ENCODE data around the gene FGF2. TPM values are rescaled to one million over a fixed set of nuclear protein-coding genes. Genes with fewer than 3 reads are reported as not detected.
"Not testable (repeated sequence)": the region's sequence is repeated elsewhere in the genome, so short reads cannot be mapped to it uniquely, and the experiment has no call there.

Gene FGF2
- total RNA-seq, 1 donor from 2014 or later = 5.5 TPM

DNA sequence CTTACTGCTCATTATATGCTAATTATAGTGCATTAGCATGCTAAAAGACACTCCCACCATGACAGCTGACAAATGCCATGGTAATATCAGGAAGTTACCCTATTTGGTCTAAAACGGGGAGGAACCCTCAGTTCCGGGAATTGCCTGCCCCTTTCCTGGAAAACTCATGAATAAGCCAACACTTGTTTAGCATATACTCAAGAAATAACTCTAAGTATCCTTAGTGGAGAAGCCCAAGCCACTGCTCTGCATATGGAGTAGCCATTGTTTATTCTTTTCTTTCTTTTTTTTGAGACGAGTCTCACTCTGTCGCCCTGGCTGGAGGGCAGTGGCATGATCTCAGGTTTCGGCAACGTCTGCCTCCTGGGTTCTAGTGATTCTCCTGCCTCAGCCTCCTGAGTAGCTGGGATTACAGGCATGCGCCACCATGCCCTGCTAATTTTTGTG lies 80.3 kb downstream of the FGF2 start:
- no peak for DNase-seq (ENCODE audit: missing footprints)
- intact Hi-C loops (cut with DNase I) = no loop called here
- no peak for ATAC-seq

DNA sequence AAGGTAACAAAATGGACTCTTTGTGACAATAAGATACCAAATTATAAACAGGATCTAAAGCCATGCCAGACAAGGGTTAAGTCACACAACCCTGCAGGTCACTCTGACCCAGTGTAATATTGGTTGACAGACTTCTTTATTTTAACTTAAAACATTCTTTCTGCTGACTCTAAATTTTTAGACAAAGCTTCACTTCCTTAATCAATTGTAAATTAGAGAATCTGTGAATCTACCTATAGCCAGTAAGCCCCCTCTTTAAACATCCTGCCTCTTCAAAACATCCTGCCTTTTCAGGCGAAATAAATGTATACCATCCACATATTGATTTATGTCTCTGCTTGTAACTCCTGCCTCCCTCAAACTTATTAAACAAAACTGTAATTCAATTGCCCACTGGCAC lies 81.6 kb downstream of the FGF2 start:
- no peak for DNase-seq (ENCODE audit: missing footprints)
- ATAC-seq = no peak
- intact Hi-C loops (cut with DNase I) = no loop called here

DNA sequence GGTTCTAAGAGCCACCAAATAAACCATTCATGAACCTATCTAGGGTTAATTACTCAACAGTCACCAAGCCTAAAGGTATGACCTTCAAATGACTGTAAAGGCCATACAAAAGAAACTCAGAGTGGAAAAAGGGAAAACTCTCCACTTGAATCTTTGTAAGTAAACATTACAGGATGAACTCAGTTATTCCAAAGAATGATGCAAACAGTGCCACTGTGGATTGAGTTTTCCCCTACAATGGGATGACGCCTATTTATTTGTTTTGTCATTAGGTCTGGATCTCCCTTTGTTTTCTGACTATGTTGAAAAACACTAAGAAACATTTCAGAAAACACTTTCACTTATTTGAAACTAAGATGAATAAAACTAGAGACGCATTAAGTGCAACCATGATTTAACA lies 83.1 kb downstream of the FGF2 start:
- DNase-seq (ENCODE audit: missing footprints) (no peak), ATAC-seq (no peak)
- intact Hi-C loops (cut with DNase I) = loop anchor here (5.0 kb wide), 1 partner anchor 82 kb away; the partner anchor contains the start of gene FGF2

DNA sequence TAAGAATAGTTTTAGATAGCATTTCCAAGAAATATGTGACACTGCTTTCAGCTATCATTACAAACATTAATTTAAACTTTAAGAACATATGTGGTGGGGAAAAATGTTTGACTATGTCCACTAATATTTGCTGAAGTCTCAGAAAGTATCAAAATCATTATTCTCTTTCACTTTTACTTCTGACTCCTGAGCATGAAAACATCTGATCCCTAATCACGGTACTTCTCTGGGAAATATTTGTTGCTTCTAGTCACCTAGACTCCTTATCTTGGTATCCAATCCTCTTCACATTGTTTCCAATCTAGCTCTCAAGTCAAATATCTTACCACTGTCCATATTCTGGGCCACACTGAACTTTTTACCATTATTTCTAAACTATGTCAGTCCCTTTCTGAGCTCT lies 85.0 kb downstream of the FGF2 start:
- DNase-seq (ENCODE audit: missing footprints) = no peak
- intact Hi-C loops (cut with DNase I) = loop anchor here (5.0 kb wide), 1 partner anchor 84 kb away; the partner anchor contains the start of gene FGF2
- ATAC-seq = no peak

DNA sequence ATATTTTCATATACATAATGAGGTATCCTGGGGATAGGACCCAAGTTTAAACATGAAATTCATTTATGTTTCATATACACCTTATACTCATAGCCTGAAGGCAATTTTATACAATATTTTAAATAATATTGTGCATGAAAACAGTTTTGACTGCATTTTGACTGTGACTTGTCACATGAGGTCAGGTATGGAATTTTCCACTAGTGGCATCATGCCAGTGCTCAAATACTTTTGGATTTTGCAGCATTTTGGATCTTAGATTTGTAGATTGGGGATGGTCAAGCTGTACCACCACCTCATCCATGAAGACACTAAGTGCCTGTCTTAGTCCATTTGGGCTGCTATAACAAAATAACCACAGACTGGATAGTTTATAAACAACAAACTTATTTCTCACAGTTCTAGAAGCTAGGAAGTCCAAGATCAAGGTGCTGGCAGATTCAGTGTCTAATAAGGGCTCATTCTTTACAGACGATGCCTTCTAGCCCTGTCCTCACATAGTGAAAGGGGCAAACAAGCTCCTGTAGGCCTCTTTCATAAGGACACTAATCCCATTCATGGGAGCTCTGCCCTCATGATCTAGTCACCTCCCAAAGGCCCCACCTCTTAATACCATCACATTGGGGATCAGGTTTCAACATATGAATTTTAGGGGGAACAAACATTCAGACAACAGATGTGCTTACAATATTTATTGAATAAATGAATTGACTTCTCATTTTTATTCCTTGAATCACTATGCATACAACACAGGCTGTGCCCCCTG lies 86.4 kb downstream of the FGF2 start:
- intact Hi-C loops (cut with DNase I) = loop anchor here (5.0 kb wide), 1 partner anchor 86 kb away; the partner anchor contains the start of gene FGF2
- no peak for ATAC-seq
- DNase-seq (ENCODE audit: missing footprints) = no peak

DNA sequence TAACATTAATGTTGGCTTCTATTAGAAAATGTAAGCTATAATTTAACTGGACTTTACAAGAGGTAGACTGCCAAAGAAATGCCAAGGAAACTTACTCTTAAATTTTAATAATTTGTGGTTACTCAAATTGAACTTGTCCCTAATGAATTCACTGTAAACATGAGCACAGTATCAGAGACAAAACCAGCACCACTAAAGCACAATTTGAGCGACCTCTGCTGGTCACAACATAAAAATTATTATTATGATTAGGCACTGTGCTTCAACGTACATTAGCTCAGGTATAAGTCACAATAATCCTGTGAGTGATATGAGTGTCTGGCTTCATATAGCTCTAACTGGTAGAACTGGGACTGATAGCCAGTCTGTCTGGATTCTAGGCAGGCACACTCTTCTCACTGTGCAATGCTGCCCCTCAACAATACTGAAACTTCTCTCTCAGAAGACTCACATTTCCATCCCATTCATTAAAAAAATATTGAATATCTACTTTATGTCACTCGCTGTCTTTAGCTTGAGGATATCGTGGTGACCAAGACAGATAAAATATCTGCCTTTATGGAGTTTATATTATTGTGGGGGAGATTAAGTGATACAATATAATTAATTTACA lies 87.8 kb downstream of the FGF2 start:
- ATAC-seq (peak; percentile 60), DNase-seq (ENCODE audit: missing footprints) (no peak)
- intact Hi-C loops (cut with DNase I) = loop anchor here (2.0 to 5.0 kb wide), 2 partner anchors 87 to 156 kb away; partner anchors contain the start of gene FGF2

DNA sequence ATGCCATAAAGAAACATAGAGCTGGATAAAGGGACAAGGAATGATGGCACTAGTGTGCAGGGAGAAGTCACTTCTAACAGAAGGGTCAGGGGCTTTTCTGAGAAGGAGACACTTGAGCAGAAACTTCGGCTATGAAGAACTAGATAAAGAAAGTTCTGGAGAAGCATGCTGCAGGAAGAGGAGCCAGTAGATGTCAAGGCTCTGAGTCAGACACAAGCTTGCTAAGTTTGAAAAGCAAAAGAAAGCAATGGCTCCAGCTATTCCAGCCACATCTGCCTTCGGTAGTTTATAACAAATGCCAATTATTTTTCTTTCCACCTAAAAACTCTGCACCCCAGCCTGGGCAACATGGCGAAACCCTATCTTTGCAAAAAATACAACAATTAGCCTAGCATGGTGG lies 88.3 kb downstream of the FGF2 start:
- DNase-seq (ENCODE audit: missing footprints) (no peak), ATAC-seq (no peak)
- intact Hi-C loops (cut with DNase I) = loop anchor here (2.0 to 5.0 kb wide), 2 partner anchors 88 to 156 kb away; partner anchors contain the start of gene FGF2

DNA sequence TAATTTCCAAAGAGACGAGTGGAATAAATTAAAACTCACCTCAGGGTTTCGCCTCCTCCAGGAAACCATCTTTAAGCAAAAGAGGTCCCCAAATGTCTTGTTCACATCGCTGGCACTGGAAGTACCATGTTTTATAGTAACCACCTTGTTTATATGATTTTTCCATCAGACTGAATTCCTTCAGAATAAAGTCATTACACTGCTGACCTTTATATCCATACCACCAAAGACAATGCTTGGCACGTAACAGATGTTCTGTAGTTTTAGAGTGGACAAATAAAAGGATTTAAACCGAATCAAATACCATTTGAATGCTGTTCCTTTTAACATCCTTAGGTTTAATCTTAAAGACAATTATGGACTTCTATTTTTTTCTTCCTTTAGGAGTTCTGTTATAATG lies 91.1 kb downstream of the FGF2 start:
- DNase-seq (ENCODE audit: missing footprints) (no peak), ATAC-seq (no peak)
- intact Hi-C loops (cut with DNase I) = no loop called here

DNA sequence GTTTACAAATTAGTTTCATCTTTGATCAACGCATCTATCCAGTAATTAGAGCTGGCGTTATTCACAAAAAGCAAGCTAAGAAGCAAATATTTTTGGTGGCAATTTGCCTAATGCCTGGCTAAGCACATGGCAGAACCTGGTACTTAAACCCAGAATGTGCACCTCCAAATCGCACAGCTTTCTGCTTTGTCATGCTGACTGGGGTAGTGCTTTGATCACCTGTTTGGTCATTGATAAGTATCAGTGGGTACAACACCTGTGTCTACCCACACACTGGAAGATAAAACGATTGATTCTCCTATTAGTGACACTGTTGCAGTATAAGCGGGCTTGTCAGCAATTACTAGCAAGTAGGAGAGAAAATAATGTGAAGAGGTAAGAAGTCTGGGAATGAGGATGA lies 93.8 kb downstream of the FGF2 start:
- intact Hi-C loops (cut with DNase I) = loop anchor here (5.0 kb wide), 1 partner anchor 318 kb away; no protein-coding TSS in a partner anchor
- no peak for DNase-seq (ENCODE audit: missing footprints)
- no peak for ATAC-seq

DNA sequence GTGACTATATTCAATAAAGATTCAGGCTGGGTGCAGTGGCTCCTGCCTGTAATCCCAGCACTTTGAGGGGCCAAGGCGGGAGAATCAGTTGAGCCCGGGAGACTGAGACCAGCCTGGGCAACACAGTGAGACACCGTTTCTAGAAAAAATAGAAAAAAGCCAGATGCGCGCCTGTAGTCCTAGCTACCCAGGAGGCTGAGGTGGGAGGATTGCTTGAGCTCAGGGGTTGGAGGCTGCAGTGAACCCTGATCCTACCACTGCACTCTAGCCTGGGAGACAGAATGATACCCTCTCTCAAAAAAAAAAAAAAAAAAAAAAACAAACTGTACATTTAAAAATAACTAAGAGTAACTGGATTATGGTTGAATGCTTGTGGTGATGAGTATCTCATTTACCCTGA lies 94.7 kb downstream of the FGF2 start:
- ATAC-seq (no peak), DNase-seq (ENCODE audit: missing footprints) (no peak)
- intact Hi-C loops (cut with DNase I) = loop anchor here (5.0 kb wide), 1 partner anchor 319 kb away; no protein-coding TSS in a partner anchor

DNA sequence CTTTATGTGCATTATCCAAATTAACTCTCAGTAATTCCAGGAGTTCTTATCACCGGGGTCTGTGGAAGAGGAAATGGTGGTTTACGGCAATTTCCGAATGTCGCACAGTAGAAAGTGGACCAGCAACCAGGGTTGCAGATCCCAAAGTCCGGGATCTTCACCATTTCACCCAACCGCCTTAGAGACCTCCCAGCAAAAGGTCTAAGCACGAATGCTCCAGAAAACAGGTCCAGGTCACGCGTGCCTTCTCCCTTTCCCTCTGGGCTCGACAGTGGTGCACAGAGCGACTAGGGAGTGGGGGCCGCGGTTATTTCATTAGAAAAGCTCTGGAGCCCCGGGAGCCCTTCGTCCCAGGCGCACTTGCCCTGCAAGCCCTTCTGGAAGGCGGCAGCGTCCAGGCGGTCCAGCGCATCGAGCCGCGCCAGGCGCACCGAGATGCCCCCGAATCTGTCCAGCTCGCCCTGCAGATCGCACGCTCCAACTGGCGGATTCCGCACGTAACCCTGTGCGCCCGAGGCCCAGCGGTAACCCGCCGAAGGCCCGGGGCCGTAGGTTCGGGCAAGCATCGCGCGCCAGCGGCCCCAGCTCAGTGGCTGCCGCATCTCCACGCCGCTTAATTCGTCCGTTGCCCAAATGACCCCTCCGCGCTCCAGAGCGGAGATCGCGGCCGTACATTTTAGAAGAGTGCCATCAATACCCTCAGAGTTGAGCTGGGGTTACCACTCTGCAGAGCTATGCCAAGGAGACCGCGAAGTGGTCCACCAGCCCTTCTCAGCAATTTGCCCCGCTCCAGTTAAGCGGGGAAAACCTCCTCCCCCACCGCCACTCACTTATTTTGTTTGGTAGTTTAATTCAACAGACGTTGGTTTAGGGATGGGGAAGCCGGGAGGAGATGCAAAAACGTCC lies 95.6 kb downstream of the FGF2 start, which contains the start of gene NUDT6:
TSS of gene NUDT6 (minus strand) at position 627 of the 906 bp plus-strand sequence. CDS start at position 602, 25 bp downstream.
- peak; percentile 88 for DNase-seq (ENCODE audit: missing footprints)
- intact Hi-C loops (cut with DNase I) = loop anchor here (5.0 kb wide), 1 partner anchor 320 kb away; no protein-coding TSS in a partner anchor
- peak; percentile 95 for ATAC-seq

DNA sequence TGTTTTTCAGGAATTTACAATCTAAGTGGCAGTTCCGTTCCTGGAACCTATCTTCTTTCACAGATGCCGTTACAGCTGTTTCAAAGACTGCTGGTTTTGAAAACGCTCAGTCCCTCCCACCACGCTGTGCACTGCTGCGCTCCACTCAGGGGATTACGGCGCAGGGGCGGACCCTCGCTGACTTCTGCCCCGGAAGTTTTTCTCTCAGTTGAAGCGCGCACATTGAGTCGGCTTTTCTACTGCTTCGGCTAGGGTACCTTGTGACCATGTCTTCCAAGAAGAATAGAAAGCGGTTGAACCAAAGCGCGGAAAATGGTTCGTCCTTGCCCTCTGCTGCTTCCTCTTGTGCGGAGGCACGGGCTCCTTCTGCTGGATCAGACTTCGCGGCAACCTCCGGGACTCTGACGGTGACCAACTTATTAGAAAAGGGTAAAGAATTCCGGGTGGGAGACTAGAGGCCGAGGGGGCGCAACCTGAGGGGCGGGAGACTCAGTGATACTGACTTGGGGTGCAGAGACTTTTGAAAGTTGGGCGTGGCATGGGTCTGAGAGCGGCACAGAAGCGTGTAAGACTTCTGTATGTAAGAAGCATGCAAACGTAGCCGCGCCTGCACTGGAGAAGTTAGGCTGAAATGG lies 96.4 kb downstream of the FGF2 start:
- peak; percentile 88 for DNase-seq (ENCODE audit: missing footprints)
- ATAC-seq = peak; percentile 98
- intact Hi-C loops (cut with DNase I) = loop anchor here (5.0 kb wide), 1 partner anchor 321 kb away; no protein-coding TSS in a partner anchor

DNA sequence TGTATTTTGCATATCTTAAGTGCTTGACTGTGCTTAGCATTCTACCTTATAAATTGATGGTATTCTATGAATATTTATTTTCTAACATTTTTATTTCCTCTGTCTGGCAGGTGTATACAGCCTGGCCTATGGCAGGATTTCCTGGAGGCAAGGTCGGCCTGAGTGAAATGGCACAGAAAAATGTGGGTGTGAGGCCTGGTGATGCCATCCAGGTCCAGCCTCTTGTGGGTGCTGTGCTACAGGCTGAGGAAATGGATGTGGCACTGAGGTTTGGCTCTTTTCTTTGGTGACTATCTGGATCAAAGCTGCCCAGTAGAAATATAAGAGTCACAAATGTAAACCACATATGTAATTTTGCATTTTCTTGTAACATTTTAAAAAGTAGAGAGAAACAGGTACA lies 102.3 kb downstream of the FGF2 start:
- ATAC-seq = no peak
- intact Hi-C loops (cut with DNase I) = no loop called here

DNA sequence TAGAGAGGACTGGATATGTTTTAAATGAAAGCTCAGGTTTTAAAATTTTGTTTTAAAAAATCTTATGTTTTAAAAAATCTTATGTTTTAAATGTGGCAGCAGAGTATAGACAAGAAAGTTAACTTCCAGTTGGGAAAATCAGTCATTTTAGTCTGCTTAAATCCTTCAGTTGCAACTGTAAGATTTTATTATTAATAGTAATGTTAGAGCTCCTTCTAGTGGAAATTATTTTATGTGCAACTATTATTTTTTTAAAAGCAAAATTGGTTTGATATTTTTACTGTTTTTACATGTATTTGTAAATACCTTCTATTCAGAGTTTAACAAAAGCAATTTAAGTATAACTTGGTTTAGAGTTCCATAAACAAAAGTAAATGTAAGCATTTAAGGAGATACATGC lies 104.2 kb downstream of the FGF2 start:
- intact Hi-C loops (cut with DNase I) = no loop called here
- DNase-seq (ENCODE audit: missing footprints) (no peak), ATAC-seq (no peak)

More for the DNA sequence above, 102.3 kb downstream of the FGF2 start:
- no peak for DNase-seq (ENCODE audit: missing footprints)

DNA sequence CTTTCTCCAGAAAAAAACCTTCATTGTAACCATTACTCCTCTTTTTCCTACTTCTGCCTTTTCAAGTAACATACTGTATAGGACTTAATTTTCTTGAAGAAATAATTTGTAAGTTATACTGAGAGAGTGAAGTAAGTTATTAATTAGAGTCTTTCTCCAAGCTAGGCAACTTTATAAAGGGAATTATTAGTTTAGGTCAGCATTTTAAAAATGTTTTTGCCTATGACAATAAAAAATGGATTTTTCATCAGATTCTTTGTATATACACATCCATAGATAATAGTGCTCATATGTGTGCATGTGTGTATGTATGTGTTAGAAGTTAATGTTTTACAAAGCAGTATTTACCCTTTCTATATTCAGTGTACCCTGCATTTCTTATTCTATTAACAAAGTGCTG lies 106.1 kb downstream of the FGF2 start:
- no peak for ATAC-seq
- intact Hi-C loops (cut with DNase I) = no loop called here
- DNase-seq (ENCODE audit: missing footprints) = no peak

DNA sequence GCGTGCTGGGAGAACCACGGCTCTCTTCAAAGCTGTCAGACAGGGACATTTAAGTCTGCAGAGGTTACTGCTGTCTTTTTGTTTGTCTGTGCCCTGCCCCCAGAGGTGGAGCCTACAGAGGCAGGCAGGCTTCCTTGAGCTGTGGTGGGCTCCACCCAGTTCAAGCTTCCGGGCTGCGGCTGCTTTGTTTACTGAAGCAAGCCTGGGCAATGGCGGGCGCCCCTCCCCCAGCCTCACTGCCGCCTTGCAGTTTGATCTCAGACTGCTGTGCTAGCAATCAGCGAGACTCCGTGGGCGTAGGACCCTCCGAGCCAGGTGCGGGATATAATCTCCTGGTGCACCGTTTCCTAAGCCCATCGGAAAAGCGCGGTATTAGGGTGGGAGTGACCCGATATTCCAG lies 118.5 kb downstream of the FGF2 start:
- DNase-seq (ENCODE audit: missing footprints); intact Hi-C loops (cut with DNase I); ATAC-seq: not testable (repeated sequence)

DNA sequence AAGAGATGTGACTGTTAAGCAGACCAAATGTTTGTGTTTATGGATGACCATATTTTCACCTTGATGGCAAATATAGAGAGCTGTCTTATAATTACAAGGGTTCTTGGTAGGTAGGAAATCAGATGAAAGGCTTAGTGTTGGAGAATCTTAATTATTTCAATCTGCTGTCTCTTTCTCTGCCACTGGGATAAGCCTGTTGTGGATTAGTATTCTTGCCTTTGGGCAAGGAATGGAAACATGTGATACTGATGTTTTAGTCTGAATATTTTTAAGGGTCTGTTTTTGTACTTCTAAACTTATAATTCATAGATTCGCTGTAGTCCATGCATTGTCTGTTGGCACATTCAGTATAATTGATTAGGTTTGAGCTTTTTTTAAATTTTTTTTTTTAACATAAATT lies 119.5 kb downstream of the FGF2 start:
- no peak for DNase-seq (ENCODE audit: missing footprints)
- intact Hi-C loops (cut with DNase I) = no loop called here
- no peak for ATAC-seq
